Left hindlimb (tissue), 1 donor: ENCODE results near the gene CCDC33.

ENCODE experiments used
- DNase-seq: peaks from one replicate; pipeline ENCODE4 v3.0.0-alpha.2; 2018

The CCDC33 gene

DNA sequence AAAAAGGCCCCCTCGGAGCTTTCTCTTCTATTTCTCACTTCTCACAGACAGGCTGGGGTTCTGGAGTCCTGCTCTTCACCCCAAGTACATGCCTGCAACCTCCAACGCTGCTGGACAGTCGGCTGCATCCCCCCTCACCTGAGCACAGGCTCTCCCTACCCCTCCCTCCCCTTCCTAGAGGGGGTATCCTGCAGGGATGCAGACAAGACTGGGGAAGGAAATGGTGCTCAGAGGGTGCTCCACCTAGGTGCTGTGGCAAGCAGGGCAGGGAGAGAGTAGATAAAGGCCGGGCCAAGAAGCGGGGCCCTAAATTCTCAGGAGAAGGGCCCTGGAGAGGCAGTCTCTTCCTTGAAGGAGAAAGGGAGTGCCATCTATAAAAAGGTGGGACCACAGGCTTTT, 26.6 kb upstream of the CCDC33 start:
- no peak for DNase-seq

DNA sequence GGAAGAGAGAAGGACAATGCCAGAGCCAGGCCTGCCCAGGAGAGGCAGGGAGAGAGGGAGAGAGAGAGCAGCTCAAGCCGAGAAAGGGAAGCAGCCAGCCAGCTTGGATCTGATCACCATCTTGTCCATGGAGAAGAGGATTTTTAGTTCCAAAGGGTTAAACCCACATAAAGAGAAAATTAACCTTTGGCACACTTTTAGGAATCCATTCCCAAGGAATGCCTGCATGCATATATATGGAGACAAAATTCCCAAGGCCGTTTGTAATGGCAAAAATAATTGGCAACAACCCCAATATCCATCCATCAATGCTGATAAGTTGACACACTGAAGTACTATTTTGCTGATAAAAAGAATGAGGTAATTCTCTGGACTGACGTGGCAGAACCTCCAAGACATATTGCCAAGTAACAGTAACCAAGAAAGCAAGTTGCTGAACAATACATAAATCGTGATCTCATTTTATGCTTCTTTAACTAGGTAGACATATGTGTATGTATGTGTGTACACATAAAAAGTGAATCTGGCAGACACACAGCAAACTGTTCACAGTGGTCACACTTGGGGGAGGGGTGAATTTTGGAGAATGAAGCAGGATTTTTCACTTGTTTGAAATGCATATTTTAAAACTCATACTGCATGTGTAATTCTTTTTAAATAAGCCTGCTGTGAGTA, 26.0 kb upstream of the CCDC33 start:
- no peak for DNase-seq

DNA sequence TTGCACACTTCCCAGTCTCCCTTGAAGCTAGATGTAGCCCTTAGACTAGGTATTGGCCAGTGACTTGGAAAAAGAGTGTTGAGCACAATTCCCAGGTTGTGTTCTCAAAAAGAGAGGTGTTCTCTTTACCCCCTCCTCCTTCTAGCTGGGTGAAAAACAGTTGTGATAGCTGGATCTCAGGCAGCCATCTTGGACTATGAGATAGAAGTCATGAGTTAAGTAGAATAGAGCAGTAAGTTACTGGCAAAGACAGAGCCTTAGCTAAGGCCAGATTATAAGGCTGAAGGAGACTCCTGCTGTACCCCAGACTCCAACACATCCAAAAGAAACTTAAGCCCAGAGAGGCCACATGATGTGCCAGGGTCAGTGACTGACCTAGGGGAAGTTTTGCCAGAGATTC, 25.4 kb upstream of the CCDC33 start:
- DNase-seq: no peak

DNA sequence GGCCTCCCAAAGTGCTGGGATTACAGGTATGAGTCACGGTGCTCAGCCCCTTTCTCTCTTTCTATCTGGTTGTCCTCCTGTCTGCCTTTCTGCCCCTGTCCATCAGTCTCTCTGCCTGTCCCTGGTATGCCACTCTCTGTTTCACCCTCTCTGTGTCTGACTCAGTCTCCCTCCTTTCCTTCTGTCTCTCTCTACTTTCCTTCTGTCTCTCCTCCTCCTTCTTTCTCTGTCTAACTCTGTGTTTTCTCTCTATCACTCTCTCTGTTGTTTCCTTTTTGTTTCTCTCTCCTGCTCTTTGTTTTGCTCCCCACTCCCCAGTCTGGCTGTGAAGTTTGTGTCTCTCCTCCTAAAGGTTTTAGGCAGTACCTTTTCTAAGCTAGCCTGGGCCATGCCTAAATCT, 24.5 kb upstream of the CCDC33 start:
- DNase-seq: no peak

DNA sequence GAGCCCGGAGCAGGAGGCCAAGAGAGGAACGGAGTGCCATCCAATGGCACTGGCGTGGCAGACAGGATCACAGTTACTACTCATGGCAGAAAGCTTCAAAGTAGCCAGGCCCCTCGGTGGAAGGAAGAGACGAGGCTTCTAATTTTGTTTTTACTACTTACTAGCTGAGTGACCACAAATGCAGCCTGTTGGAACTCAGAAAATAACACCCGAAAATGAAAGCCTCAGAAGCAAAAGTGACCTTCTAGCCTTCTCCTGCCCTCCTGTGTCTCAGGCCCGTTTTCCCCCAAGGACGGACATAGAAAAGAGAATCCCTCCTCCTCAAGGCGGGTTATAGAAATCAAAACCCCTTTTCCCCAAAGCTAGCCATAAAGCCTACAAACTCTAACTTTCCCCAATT, 23.6 kb upstream of the CCDC33 start:
- DNase-seq: no peak

DNA sequence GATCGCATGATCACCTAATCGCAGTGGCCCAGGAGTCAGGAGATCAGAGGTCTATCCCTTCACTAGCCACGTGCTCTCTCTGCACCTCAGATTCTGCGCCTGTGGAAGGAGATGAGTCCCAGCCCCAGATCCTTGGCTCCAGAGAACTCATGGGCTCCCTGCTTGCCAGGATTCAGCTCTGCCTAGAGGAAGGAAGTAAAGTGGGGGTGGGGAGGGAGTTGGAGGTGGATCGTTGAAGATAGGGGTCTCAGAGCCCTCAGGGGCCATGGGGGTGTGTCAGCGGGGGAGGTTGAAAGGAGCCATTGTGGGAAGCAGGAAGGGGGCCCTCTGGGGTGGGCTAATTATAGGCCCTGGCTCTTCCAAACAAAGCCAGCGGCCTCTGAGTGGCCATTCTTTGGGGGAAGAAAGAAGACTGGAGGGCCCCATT, 22.3 kb upstream of the CCDC33 start:
- no peak for DNase-seq

DNA sequence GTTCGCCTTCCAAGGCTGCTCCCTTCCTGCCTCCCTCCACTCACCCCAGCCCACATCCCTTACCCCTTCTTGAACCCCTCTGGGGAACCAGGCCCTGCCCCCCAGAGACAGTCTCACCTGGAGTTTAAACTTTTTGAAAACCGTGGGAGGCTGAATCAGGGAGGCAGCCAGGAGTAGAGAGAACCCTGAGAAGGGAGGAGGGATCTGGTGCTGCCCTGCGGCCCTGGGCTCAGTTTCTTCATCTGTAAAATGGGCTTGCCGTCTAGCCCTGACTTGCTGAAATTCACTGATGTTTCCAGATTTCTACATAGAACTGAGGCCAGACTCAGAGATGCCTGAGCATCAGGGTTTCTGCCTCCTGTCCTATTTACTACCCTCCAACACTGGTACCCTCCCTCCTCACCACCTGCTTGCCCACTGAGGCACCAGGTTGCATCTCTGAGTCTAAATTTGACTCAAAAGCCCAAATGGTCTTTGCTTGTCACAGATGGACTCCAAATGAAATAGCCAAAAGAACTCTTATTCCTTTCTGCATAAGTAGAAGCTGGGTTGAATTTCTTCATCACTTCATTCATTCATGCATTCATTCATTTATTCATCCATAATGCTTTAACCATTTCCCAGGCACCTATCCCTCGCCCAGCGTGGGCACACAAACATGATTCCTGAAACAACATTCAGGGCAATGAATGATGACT, 21.7 kb upstream of the CCDC33 start:
- DNase-seq: no peak

DNA sequence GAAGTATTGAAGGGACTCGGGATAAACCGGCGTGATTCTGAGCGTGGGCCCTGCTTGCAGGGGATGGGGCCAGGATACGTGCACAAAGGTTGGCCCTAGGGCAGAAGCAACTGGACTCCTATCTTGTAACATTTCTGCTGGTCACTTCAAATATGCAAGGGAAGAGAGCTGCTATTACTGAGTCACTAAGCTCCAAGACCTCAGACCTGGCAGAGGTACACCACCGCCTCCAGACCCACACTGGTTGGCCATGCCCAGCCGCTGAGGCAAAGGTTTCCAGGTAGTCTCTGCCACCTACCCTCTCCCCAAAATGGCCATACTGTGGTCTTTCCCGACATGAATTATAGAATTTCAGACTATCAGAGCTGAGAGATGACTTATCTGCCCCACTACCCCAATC, 20.2 kb upstream of the CCDC33 start:
- no peak for DNase-seq

DNA sequence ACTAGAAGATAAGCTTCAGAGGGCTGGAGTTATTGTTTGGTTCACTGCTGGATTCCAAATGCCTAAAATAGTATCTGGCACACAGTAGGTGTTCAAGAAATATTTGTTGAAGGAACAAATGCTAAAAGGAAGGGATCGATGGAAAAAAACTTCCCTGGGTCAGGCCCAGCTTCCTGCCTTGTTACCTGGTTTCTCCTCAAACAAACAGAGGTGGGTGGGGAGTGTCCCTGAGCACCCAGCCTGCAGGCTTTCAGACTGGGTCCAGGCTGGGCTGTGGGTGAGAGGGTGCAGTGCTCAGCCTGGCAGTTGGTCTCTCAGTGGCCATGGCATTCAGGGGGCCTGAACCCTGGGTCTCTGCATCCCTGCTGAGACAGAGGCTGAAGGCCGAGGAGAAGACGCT, 19.2 kb upstream of the CCDC33 start:
- no peak for DNase-seq

DNA sequence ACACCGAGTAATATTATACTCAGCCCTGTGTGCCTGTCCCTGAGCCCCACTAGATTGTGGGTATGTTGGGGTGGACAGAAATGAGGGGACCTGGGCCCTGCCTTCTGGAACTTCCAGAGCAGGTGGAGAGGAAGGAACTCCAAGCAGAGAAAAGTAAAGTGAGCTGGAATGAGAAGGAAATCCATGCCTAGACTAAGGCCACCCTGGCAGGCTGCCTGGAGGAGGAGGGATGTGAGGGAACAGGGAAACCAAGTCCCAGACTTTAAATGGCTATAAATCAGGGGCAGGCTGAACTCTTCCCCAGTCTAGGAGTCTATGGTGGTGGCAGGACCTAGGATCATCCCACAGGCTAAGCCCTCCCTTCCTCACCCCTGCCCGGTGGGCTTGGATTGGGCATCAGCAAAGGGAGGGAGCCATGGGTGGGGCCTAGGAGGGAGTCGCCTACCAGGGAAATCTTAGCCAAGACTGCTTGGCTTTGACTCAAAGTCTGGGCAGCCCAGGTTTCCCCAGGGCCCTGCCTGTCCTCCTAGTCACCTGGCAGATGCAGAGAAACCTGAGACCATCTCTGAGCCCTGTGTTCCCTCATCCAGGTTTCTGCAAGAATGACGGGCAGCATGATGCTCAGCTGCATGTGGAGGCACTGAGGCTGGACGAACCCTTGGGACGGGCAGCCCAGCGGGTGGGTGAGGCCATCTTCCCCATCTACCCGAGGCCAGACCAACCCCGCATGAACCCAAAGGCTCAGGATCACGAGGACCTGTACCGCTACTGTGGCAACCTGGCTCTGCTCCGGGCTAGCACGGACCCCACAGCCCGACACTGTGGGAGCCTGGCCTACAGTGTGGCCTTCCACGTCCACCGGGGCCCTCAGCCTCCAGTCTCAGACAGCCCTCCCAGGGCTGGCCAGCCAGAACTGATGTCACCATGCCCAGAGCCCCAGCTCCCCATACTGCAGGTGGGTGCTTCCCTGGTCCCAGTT, 17.9 kb upstream of the CCDC33 start:
- no peak for DNase-seq

DNA sequence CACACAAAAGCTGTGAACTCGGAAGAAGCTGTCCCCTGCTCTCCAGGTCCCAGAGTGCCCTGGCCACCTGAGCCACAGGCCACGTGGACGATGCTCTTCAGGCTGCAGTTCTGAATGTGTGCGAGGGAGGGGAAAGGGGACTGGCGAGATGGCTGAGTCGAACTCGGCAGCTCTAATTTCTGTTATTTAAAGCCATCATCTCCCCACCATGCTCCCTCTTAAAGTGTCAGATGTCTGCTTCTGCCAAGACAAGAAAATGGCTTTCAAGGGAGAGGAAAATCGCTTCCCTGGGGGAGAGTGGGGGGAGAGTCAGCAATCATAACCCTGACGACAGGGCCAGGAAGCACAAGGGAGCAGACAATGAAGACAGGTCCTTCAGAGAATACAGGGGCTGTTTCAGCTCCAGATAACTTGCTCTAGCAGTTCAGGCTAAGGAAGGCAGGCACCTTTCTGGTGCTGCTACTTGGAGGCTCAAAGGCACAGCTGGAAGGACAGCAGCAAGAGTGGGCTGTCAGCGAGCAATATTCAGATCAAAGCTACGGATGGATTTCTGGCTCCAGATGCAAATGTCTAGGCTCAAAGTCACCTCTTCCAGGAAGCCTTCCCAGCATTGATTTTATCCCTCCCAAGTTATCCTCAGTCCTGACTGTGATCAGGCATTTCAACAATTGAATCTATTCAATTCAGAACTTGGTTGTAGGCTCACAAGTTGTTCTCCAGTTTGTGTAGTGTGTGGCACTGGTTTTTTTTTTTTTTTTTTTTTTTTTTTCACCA, 15.5 kb upstream of the CCDC33 start:
- DNase-seq: no peak

DNA sequence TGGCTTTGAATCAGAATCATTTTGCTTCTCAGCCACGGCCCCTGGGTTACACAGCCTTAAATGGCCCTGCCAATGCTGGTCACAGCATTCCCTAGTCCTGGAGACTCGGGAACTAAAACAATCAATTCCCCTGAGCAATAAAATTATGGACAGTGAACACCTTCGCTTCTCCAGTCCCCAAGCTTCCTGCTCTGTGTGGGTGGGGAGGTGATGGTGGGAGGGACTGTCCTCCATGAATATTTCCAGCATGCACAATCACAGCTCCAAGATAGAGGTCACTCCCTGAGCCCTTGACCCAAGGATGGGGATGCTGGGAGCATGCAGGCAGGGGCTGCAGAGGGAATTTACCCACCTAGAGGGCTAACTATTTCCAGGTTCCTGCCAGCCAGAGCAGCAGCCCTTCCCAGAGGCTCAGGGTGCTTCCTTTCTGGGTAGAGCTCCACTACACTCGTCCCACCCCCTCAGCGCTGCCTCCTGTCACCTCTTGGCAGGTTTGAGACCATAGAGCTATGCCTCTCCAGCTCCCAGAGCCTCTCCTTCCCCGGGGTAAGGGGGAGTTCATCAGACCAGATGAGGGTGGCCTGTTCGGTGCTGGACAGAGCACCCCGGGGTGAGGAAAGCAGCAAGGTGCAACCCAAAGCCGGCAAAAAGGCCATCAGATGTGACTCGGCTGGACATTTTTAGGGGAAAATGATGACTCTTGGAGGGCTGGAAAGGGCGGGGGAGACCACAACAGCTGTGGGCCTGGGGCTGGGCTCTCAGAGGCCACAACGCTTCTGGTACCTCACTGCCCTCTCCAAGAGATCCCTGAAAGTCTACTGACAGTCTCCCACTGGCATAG, 14.5 kb upstream of the CCDC33 start:
- DNase-seq: no peak

DNA sequence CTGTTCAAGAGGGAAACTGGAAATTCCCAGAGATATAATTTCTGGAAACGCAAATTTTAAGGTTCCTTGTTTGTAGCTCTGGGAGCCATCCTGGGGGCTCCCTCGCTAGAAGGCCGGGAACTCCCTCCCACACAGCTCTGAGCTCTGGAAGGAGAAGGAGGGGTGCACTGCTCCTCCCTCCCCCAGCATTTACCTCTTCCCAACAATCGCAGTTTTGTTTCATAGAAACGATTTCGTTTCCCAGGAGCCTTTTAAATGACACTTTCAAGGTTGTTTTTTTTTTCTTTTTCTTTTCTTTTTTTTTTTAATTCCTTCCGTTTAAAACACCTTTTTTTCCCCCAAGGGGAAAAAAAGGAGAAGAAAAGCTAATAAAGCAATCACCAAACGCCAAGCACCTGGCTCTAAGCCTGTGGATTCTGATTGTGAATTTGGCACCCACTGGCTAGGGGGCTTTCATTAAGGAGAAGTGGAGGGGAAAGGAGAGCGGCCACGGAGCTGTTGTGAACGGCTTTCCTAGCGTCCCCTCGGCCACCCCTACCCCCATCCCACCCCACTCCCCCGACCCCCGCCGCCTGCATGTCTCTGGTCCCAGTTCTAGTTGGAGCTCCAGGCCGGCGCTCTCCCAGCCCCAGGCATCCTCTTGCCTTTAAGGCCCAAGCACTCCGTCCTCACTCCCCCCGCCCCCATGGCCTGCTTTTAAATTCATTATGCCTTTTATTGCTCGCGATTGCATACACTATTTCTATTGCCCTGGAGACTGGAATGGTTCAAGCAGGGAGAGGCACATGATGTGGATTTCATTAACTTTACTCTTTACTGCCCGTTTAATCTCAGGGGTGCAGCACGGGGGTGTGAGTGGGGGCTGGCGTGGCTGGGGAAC, 13.6 kb upstream of the CCDC33 start:
- no peak for DNase-seq

DNA sequence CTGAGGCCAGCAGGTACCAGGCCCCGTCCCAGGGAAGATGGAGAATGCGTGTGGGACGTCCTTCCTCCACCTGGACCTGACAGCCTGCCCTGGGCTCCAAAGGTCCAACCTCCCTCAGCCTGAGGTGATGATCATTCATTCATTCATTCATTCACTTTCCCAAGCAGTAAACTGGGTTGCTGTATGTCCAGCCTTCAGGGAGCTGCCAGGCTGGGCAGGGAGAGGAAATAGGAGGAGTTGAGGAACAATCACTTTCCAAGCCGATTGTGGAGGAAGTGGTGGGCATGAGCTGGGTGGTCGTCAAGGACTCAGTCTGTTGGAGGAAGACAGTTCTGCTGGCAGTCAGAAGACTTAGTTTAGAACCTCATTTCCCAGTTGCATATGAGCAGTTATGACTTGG, 10.2 kb upstream of the CCDC33 start:
- no peak for DNase-seq

DNA sequence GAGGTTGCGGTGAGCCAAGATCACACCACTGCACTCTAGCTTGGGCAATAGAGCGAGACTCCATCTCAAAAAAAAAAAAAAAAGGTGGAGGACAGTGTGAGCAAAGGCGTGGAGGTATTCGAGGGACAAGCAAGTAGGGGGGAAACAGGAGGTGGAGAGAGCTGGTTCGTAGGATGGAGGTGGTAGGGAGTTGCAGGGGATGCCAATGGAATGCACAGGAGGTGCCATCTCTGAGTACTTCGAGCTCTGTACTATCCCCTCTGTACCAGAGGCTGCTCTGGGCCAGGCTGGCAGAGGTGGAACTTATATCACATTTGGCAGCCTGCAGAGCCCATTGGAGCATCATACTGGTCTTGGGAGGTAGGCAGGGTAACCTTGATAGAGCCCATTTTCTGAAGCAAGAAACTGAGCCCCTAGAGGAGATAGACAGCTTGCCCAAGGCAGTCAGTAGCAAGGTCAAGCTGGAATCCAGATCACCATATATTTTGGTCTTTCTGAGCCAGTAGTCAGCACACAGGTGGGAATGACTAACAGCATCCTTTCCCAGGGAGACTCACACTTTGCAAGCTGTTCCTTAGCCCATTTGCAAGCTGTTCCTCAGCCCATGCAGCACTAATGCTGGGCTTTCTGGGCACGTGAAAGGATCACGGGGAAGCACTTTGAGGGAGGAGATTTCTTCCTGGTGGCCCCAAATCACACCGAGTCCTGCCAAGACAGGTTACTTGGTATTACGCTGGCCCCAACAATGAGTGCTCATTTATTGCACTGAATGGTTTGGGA, 9.2 kb upstream of the CCDC33 start:
- DNase-seq: no peak

DNA sequence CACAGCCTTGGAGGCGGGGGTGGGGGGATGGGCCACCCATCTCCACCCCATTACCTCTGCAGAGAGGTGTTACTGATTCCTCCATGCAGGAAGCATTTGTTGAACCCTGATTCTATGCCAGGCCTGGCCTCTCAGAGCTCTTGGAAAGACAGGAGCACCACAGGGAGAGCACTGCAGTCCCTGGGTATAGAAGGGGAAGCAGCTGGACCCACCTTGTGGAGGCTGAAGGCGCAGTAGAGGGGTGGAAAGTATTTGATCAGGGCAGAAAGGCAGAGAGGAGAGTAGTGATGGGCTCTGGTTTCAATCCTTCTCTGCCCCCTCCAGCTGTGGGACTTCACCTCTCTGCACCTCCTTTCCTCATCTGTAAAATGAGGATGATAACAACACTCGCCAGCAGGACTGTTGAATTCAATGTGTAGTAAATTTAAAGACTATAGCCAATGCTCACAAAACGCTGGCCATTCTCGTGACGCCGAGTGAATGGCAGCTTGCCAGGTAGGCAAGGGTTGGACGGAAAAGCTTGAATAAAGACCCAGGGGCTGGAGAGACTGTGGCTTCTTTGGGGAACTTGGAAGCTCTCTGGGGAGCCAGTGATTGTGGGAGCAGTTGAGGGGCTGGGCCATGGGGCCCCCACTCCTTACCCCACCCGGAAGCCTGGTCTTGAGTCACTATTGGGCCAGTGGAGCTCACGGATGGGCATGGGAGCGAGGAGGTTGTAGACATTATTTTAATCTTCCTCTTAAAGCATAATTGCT, 8.0 kb upstream of the CCDC33 start:
- no peak for DNase-seq

DNA sequence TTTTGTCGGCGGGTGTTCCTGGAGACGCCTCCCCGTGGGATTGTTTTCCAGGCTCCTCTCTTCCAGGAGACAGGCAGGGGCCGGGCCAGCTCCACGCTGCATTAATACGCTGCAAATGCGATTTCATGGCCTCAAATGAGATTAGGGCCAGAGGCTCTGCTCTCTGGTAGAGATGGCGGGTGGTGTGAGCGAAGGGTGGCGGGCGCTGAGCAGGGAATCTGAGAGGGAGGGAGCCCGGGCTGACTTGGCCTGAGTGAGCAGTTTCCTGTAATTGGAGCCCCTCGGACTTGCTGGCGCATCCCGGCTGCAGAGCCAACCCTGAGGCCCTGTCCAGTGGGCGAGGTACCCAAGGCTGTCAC, 7.4 kb upstream of the CCDC33 start:
- DNase-seq: peak; percentile 67

DNA sequence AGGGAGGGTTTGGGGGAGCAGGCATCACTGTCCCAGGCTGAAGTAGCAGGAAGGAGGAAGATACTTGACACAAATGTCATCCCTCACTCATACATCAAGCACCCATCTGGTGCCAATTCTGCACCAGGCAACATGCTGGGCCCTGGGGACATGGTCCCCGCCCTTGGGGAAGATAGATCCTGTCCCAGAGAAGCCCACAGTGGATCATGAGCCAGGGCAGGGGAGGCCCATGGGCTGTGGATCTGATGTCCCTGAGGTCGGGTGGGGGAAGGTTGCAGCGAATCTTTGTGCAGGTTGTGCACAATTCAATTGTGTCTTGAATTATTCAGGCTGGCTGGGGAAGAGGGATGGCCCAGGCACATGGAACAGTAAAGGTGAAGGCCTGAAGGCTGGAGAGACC, 6.4 kb upstream of the CCDC33 start:
- no peak for DNase-seq

DNA sequence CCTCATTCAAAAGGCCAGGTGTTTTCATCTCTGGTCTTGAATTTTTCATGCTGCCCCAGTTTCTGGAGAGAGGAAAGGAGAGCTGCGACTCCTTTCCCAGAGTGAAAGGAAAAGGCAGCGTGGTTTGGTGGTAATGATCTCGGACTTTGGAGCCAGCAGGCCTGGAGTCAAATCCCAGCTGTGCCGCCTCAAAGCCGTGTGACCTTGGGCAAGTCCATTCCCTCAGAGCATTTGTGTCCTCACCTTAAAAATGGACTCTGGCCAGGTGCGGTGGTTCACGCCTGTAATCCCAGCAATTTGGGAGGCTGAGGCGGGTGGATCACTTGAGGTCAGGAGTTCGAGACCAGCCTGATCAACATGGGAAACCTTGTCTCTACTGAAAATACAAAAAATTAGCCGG, 4.7 kb upstream of the CCDC33 start:
- DNase-seq: no peak
